Activated CD4-positive, alpha-beta T cell treated with anti-CD3 and anti-CD28 coated beads, Interleukin-2, Interleukin-6, amounts not matched to agents 100 ng/mL and 50 ng/mL, durations not matched to agents 16 hours and 8 hours (primary cell): ENCODE data around the gene SLC17A7.
"Not testable (repeated sequence)": the region's sequence is repeated elsewhere in the genome, so short reads cannot be mapped to it uniquely, and the experiment has no call there.

Source experiments
- DNase-seq: peaks from one replicate; pipeline ENCODE4 v3.0.0-alpha.2; 2020

Gene SLC17A7

GRCh38 chr19:49441210-49441959 lies at the start of gene SLC17A7:
TSS of gene SLC17A7 (minus strand) at chr19:49441527. CDS start at chr19:49441379, 148 bp downstream.
- peak; percentile 47 for DNase-seq

DNA sequence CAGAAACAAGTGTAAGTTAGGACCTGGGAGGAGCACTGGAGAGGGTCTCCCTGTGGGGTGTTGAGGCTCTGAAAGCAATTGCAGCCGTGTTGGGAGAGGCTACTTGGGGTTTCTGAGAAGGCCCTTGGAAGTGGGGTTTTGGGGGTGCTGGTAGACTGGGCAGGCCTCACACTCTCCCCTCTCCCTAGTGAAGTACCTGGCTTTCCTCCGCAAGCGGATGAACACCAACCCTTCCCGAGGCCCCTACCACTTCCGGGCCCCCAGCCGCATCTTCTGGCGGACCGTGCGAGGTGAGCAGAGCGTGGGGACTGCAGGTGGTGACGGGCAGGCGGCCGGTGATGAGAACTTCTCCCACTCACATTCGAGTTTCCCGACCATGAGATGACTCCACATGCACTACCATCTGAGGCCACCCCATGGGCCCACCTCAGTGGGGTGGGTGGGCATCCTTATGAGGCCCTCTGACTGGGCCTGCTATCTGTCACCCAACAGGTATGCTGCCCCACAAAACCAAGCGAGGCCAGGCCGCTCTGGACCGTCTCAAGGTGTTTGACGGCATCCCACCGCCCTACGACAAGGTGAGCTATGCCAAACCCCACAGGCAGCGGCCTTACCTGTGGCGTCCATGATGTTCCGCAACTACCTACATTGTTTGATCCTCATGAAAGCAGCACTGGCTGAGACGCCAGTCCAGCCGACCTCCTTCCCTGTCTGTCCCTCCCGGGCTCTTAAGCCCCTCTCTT lies 49.1 kb upstream of the SLC17A7 start:
- DNase-seq, result peak; percentile 43

DNA sequence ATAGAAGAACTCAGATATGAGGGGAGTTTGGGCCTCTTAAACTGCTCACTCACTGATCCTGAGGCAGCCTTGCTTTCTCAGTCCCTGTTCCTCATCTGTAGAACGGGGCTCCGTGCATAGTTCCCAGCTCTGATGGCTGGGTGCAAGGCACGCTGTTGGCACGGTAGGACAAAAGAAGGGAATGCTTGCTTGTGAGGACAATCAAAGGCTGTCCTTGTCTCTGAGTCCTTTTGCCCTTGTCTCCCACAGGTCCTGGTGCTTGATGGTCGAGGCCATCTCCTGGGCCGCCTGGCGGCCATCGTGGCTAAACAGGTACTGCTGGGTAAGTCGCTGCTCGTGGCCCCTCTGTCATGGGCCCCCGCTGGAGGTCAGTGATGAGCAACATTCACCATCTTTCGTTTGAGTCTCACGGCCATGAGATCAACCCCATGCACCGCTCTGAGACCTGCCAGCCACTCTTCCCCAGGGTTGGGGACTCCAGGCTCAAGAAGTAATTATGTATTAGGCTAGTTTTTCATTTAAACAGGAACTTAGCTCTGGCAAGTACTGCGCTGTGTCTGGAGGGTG lies 48.4 kb upstream of the SLC17A7 start:
- DNase-seq, result peak; percentile 69

- peak; percentile 33 for DNase-seq
Measured at GRCh38 chr19:49488863-49489537, 47.7 kb upstream of the SLC17A7 start.

DNA sequence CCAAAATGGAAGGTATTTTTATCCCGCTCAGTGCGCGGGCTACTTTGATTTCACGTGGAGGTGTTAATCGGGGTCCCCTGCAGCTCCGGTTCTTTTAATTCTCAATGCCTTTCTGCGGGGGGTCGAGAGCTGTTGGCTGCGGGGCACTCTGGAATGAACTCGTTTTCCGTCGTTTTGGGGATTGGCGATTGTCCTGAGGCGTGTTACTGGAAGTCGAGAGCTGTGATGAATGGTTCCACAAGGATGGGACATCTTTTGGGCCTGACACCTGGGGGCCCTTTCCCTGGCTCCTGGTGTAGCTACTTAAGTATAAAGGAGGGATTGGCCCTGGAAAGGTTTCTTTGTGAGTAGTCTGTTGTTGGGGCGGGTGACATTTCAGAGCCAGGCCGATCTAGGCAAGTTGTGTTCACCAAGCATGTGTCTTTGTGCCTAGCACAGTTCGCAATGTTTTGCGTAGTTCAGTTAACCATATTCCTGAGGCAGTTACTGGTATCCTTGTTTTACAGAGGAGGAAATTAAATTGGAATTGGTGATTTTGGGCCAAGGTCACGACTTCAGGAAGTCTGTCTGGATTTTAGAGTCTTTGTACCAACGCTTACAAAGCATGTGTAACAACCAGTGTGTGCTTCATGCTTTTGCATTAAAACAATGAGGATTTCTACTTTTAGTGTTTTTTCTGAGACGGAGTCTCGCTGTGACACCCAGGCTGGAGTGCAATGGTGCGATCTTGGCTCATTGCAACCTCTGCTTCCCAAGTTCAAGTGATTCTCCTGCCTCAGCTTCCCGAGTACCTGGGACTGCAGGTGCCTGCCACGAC lies 46.9 kb upstream of the SLC17A7 start:
- peak; percentile 44 for DNase-seq

GRCh38 chr19:49487277-49488045 lies 46.1 kb upstream of the SLC17A7 start, which contains the start of gene RPL13A:
TSS of gene RPL13A (plus strand) at chr19:49487608. CDS start at chr19:49487630, 22 bp downstream.
- DNase-seq, result peak; percentile 100

DNA sequence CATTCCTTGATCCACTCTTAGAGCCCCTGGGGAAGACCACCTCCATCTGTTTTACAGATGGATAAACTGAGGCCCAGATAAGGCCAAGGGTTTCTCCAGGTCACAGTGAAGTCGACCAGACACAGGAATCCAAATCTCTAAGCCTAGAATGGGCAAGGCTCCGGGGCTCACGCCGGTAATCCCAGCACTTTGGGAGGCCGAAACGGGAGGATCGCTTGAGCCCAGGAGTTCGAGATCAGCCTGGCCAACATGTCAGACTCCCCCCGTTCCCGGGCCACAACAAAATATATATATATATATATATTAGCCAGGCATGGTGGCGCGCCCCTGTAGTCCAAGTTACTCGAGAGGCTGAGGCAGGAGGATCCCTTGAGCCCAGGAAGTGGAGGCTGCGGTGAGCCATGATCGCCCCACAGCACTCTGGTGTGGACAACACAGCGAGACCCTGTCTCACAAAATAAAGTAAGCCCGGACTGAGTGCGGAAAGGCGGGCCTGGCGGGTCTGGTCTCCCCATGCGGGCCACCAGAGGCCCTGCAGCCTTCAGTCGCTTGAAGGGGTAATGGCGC lies 45.5 kb upstream of the SLC17A7 start:
- no peak for DNase-seq

- no peak for DNase-seq
Measured at GRCh38 chr19:49486232-49486631, 44.9 kb upstream of the SLC17A7 start.

- DNase-seq, result no peak
Measured at GRCh38 chr19:49481020-49481683, 39.8 kb upstream of the SLC17A7 start.

GRCh38 chr19:49479975-49480628 lies 38.8 kb upstream of the SLC17A7 start:
- no peak for DNase-seq

- DNase-seq, result peak; percentile 88
Measured at GRCh38 chr19:49475995-49476880, 34.9 kb upstream of the SLC17A7 start.

- DNase-seq, result peak; percentile 25
Measured at GRCh38 chr19:49475191-49475917, 34.0 kb upstream of the SLC17A7 start.

DNA sequence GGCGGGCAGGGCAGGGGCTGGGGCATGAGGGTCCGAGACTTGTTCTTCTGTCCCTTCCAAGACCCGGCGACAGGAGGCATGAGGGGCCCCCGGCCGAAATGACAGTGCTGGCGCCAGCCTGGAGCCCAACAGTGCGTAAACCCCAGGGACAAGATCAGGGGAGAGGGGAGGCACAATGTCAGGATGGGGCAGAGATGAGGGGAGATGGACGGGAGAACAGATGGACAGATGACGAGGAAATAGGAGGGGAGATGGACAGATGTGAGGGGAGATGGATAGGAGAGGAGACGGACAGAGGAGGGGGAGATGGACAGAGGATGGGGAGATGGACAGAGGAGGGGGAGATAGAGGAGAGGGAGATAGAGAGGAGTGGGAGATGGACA lies 33.2 kb upstream of the SLC17A7 start:
- no peak for DNase-seq

DNA sequence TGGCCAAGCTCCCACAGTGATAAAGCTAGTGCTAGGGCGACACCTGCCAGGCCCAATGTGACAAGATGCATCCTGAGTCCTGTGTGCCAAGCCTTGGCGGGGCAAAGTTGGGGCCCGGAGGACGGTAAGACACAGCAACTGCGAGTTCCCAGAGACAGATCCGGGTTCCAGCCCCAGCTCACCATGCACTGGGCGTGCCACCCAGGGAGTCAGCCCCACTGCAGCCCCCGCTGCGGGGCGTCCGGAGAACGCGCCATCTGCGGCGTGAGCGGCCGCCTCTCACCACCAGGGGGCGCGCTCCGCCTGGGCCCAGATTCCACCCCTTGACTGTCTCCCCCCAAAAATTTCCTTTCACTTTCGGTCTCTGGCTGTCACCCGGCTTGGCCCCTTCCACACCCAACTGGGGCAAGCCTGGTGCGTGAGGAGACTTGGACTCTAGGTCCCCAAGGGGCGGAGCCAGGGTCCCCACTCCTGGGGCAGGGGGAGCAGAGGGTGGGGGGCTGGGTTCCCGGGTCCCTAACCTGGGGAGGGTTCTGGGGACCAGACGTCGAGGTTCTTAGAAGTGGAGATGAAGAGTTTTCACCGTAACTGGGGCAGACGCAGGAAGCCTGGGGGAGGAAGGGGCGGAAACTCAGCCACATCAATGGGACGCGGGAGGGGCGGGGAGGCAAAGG lies 32.7 kb upstream of the SLC17A7 start, which contains the start of gene FLT3LG:
TSS of gene FLT3LG (plus strand) at position 348 of the 674 bp plus-strand sequence. CDS start 425 bp downstream, outside the sequence.
- peak; percentile 95 for DNase-seq

GRCh38 chr19:49473501-49473867 lies 32.2 kb upstream of the SLC17A7 start:
- DNase-seq, result not testable (repeated sequence)

GRCh38 chr19:49472936-49473335 lies 31.6 kb upstream of the SLC17A7 start:
- no peak for DNase-seq

- no peak for DNase-seq
Measured at GRCh38 chr19:49470615-49470978, 29.3 kb upstream of the SLC17A7 start.
